ENCODE measurements around the gene CCT6A.
"Not testable (repeated sequence)": the region's sequence is repeated elsewhere in the genome, so short reads cannot be mapped to it uniquely, and the experiment has no call there.

The CCT6A gene

GRCh38 chr7:56063882-56064625, 12.5 kb downstream of the CCT6A start, which contains the start of gene SUMF2:
TSS of gene SUMF2 (plus strand) at chr7:56064286. CDS start at chr7:56064312, 26 bp downstream.
- Histone ChIP-seq H3K36me3 (ENCODE audit: insufficient read depth, low read length) (peaks cover 72% of the 10 kb centered on the region), H3K9ac (ENCODE audit: low read length) (peak within 1 kb of the TSS; percentile 93), H3K79me2 (ENCODE audit: insufficient read depth, low read length) (peaks cover 10% of the 10 kb centered on the region), H3F3A (ENCODE audit: insufficient read depth, low read length) (peaks cover 24% of the 10 kb centered on the region), H3K4me1 (ENCODE audit: insufficient read depth, low read length, severe bottlenecking) (peaks cover 17% of the 10 kb centered on the region), H3K4me2 (ENCODE audit: low read length) (peak within 1 kb of the TSS; percentile 73), H2AFZ (ENCODE audit: low read length) (no peak within 1 kb of the TSS), H3K27me3 (ENCODE audit: insufficient read depth, low read length) (no peaks in the 10 kb centered on the region), H3K4me3 (ENCODE audit: low read depth, low read length, poor library complexity, severe bottlenecking) (peak within 1 kb of the TSS; percentile 92), H3K9me3 (ENCODE audit: low read length) (no peaks in the 10 kb centered on the region), H3K9me2 (ENCODE audit: low read depth, low read length) (no peaks in the 10 kb centered on the region), H4K20me1 (ENCODE audit: insufficient read depth, low read length) (no peaks in the 10 kb centered on the region), H3K27ac (ENCODE audit: low read depth, low read length, poor library complexity, severe bottlenecking) (peak within 1 kb of the TSS; percentile 80)
- TF ChIP-seq CTCF (IDR thresholded peaks at IDR 0.05; ENCODE audit: low read length) (peak; percentile 22; the same call in 1 of the 2 replicates), EZH2 (IDR thresholded peaks at IDR 0.05; ENCODE audit: borderline replicate concordance, low read length) (no peak)

GRCh38 chr7:56066376-56066775, 14.8 kb downstream of the CCT6A start:
- not testable (repeated sequence) for H4K20me1 ChIP-seq (ENCODE audit: insufficient read depth, low read length); H3K27me3 ChIP-seq (ENCODE audit: insufficient read depth, low read length); H3K9me2 ChIP-seq (ENCODE audit: low read depth, low read length); H3K27ac ChIP-seq (ENCODE audit: low read depth, low read length, poor library complexity, severe bottlenecking); H3K4me3 ChIP-seq (ENCODE audit: low read depth, low read length, poor library complexity, severe bottlenecking); H2AFZ ChIP-seq (ENCODE audit: low read length); H3K9me3 ChIP-seq (ENCODE audit: low read length); H3K4me2 ChIP-seq (ENCODE audit: low read length); H3K9ac ChIP-seq (ENCODE audit: low read length)
- Histone ChIP-seq H3K36me3 (ENCODE audit: insufficient read depth, low read length) (peaks cover 66% of the 10 kb centered on the region), H3K79me2 (ENCODE audit: insufficient read depth, low read length) (peaks cover 10% of the 10 kb centered on the region), H3K4me1 (ENCODE audit: insufficient read depth, low read length, severe bottlenecking) (peaks cover 17% of the 10 kb centered on the region), H3F3A (ENCODE audit: insufficient read depth, low read length) (peaks cover 18% of the 10 kb centered on the region)

GRCh38 chr7:56074371-56074791, 22.8 kb downstream of the CCT6A start:
- TF ChIP-seq EZH2 (IDR thresholded peaks at IDR 0.05; ENCODE audit: borderline replicate concordance, low read length) (no peak), CTCF (IDR thresholded peaks at IDR 0.05; ENCODE audit: low read length) (peak; percentile 99)
- Histone ChIP-seq H3K4me3 (ENCODE audit: low read depth, low read length, poor library complexity, severe bottlenecking) (no peak overlapping the region), H3K9me2 (ENCODE audit: low read depth, low read length) (no peaks in the 10 kb centered on the region), H3K36me3 (ENCODE audit: insufficient read depth, low read length) (peaks cover 58% of the 10 kb centered on the region), H3K4me2 (ENCODE audit: low read length) (peak overlapping the region; percentile 31; the same call in 1 of the 2 replicates), H2AFZ (ENCODE audit: low read length) (no peak overlapping the region), H3K4me1 (ENCODE audit: insufficient read depth, low read length, severe bottlenecking) (peaks cover 8% of the 10 kb centered on the region), H4K20me1 (ENCODE audit: insufficient read depth, low read length) (no peaks in the 10 kb centered on the region), H3K27me3 (ENCODE audit: insufficient read depth, low read length) (no peaks in the 10 kb centered on the region), H3K9ac (ENCODE audit: low read length) (no peak overlapping the region; the same call in 1 of the 2 replicates), H3K27ac (ENCODE audit: low read depth, low read length, poor library complexity, severe bottlenecking) (no peak overlapping the region), H3K9me3 (ENCODE audit: low read length) (no peaks in the 10 kb centered on the region), H3F3A (ENCODE audit: insufficient read depth, low read length) (peaks cover 4% of the 10 kb centered on the region; the same call in 1 of the 2 replicates), H3K79me2 (ENCODE audit: insufficient read depth, low read length) (no peaks in the 10 kb centered on the region)
